PFSK-1 (cell line): ENCODE data around the gene CCDC137.

Experiments used
- FOXP2 ChIP-seq: optimal IDR thresholded peaks from 2 replicates; pipeline ENCODE3; 2011; ENCODE audit warnings: borderline replicate concordance, control low read depth, inconsistent platforms; ENCODE audit not compliant: insufficient read depth; ENCODE audit errors: extremely low read length, extremely low read depth
- POLR2AphosphoS5 ChIP-seq: IDR thresholded peaks from 2 replicates; pipeline ENCODE4 v1.6.1; 2012; ENCODE audit warnings: low read depth, mild to moderate bottlenecking, control low read depth, low read length, moderate library complexity
- SIN3A ChIP-seq: IDR thresholded peaks from 2 replicates; pipeline ENCODE4 v1.6.1; 2012; ENCODE audit warnings: mild to moderate bottlenecking, low read length, moderate library complexity, borderline replicate concordance; ENCODE audit not compliant: insufficient read depth
- TAF1 ChIP-seq: IDR thresholded peaks from 2 replicates; pipeline ENCODE4 v1.6.1; 2012; ENCODE audit warnings: low read length, control low read depth, borderline replicate concordance; ENCODE audit not compliant: insufficient read depth
- TF ChIP-seq, protein P1 (sequence below), 2 experiments: IDR thresholded peaks; 2 replicates each; pipeline versions ENCODE4 v1.6.1 to v1.8.0; 2011 to 2012; ENCODE audit warnings: low read depth in 2 of 2, low read length in 2 of 2, control low read depth in 1 of 2, inconsistent platforms in 1 of 2, mild to moderate bottlenecking in 1 of 2, moderate library complexity in 1 of 2; ENCODE audit not compliant: insufficient read depth in 1 of 2

The CCDC137 gene

DNA sequence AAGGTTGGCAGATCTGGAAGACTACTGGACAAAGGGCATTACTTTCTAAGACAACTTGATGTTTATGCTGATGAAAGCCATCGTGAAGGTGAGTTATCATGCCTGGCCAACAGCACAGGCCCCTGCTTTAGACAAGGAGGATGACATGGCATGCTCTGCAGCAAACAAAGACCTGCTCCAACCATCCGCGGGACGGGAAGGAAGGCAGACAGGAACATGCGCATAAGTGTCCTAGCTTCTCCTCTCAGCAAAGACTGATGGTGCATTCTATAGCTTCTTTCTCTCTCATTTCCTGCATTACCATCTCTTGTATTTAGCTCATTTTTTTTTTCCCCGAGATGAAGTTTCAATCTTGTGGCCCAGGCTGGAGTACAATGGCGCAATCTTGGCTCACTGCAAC, 35.1 kb upstream of the CCDC137 start:
- no peak for TF ChIP-seq TAF1
- no peak for TF ChIP-seq FOXP2
- no peak for TF ChIP-seq POLR2AphosphoS5
- TF ChIP-seq SIN3A: no peak
- TF ChIP-seq, protein P1, sequence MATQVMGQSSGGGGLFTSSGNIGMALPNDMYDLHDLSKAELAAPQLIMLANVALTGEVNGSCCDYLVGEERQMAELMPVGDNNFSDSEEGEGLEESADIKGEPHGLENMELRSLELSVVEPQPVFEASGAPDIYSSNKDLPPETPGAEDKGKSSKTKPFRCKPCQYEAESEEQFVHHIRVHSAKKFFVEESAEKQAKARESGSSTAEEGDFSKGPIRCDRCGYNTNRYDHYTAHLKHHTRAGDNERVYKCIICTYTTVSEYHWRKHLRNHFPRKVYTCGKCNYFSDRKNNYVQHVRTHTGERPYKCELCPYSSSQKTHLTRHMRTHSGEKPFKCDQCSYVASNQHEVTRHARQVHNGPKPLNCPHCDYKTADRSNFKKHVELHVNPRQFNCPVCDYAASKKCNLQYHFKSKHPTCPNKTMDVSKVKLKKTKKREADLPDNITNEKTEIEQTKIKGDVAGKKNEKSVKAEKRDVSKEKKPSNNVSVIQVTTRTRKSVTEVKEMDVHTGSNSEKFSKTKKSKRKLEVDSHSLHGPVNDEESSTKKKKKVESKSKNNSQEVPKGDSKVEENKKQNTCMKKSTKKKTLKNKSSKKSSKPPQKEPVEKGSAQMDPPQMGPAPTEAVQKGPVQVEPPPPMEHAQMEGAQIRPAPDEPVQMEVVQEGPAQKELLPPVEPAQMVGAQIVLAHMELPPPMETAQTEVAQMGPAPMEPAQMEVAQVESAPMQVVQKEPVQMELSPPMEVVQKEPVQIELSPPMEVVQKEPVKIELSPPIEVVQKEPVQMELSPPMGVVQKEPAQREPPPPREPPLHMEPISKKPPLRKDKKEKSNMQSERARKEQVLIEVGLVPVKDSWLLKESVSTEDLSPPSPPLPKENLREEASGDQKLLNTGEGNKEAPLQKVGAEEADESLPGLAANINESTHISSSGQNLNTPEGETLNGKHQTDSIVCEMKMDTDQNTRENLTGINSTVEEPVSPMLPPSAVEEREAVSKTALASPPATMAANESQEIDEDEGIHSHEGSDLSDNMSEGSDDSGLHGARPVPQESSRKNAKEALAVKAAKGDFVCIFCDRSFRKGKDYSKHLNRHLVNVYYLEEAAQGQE (IDR thresholded peaks at IDR 0.05; ENCODE audit: insufficient read depth in 1 of 2, low read depth in 2 of 2, low read length in 2 of 2): no peak

GRCh38 chr17:81635431-81635830, 31.1 kb upstream of the CCDC137 start:
- TF ChIP-seq POLR2AphosphoS5 (no peak), TAF1 (no peak)
- TF ChIP-seq, protein P1 (IDR thresholded peaks at IDR 0.05; ENCODE audit: insufficient read depth in 1 of 2, low read depth in 2 of 2, low read length in 2 of 2): no peak

- TF ChIP-seq SIN3A: no peak
- 0 out of 2 replicates have a peak, but pooled peaks have one; percentile 33 for TF ChIP-seq TAF1
Measured at GRCh38 chr17:81635973-81636504, 30.5 kb upstream of the CCDC137 start.

DNA sequence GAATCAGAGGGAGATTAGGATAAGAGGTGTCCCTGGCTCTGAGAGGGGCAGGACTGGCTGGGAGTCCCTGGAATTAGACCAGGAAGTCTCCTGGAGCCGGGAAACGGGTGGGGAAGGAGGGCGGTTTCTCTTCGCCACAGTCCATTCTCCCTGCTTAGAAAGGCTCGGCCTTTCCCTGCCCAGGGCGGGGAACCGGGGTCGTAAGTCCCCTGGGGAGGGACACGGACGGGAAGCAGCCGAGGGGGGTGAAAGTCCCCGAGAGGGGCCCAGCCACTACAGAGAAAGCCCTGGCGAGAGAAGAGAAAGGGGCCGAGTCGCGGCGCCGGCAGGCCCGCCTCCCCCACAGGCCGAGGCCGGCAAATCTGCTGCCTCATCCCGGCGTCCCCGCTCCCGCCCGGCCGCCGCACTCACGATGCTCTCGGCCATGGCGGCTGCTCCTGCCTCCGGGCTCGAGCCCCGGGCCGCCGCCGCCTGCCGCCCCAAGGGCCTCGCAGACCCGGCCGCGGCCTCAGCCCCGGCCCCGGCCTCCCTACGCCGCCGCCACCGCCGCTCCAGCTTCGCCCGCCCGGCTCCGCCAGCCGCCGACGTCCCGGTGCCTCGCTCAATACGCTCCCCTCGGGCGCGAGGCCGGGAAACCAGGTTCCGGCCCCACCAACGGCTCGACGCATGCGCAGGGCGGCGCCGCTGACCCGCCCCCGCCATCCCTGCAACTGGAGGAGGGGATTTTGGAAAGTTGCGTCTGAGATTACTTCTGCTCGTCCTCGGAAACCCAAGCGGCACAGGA, 29.8 kb upstream of the CCDC137 start, which contains the start of the genes NPLOC4 and TSPAN10:
Gene NPLOC4, minus strand, starts transcription at position 608 of the 784 bp plus-strand sequence. Its CDS starts 182 bp downstream, at position 426.
Gene TSPAN10, plus strand, starts transcription at position 692 of the 784 bp plus-strand sequence. CDS start 5,217 bp downstream, outside the sequence.
- TF ChIP-seq TAF1: peak; percentile 100
- peak; percentile 82 for TF ChIP-seq POLR2AphosphoS5
- TF ChIP-seq SIN3A: 0 out of 2 replicates have a peak, but pooled peaks have one; percentile 46
- TF ChIP-seq, protein P1 (IDR thresholded peaks at IDR 0.05; ENCODE audit: insufficient read depth in 1 of 2, low read depth in 2 of 2, low read length in 2 of 2): peak in 1 of 2 experiments; percentile 68; a peak in 2 of 4 replicates
- TF ChIP-seq FOXP2: peak; percentile 96

GRCh38 chr17:81638683-81639082, 27.9 kb upstream of the CCDC137 start:
- TF ChIP-seq, protein P1 (IDR thresholded peaks at IDR 0.05; ENCODE audit: insufficient read depth in 1 of 2, low read depth in 2 of 2, low read length in 2 of 2): no peak
- TF ChIP-seq FOXP2: no peak
- TF ChIP-seq TAF1: no peak
- no peak for TF ChIP-seq SIN3A
- TF ChIP-seq POLR2AphosphoS5: no peak
